ENCODE data around the gene AGAP1.

Gene AGAP1

GRCh38 chr2:235670974-235671787 lies 177.3 kb downstream of the AGAP1 start:
- DNase-seq = no peak

- no peak for DNase-seq
Observed at GRCh38 chr2:235672720-235673119, 178.9 kb downstream of the AGAP1 start.

- DNase-seq = no peak
Observed at GRCh38 chr2:235674146-235674545, 180.3 kb downstream of the AGAP1 start.

- DNase-seq = no peak
Observed at GRCh38 chr2:235674812-235675211, 181.0 kb downstream of the AGAP1 start.

- no peak for DNase-seq
Observed at GRCh38 chr2:235675678-235676535, 182.1 kb downstream of the AGAP1 start.

GRCh38 chr2:235676536-235676799 lies 182.6 kb downstream of the AGAP1 start:
- DNase-seq = no peak

- DNase-seq = no peak
Observed at GRCh38 chr2:235677276-235677788, 183.5 kb downstream of the AGAP1 start.

- no peak for DNase-seq
Observed at GRCh38 chr2:235677937-235678336, 184.1 kb downstream of the AGAP1 start.

GRCh38 chr2:235678712-235679111 lies 184.9 kb downstream of the AGAP1 start:
- no peak for DNase-seq

GRCh38 chr2:235679471-235679870 lies 185.6 kb downstream of the AGAP1 start:
- no peak for DNase-seq

GRCh38 chr2:235685024-235685721 lies 191.3 kb downstream of the AGAP1 start:
- DNase-seq = no peak

- no peak for DNase-seq
Observed at GRCh38 chr2:235688511-235689426, 194.9 kb downstream of the AGAP1 start.

- no peak for DNase-seq
Observed at GRCh38 chr2:235689427-235689853, 195.6 kb downstream of the AGAP1 start.

GRCh38 chr2:235690082-235690808 lies 196.4 kb downstream of the AGAP1 start:
- no peak for DNase-seq

- DNase-seq = no peak
Observed at GRCh38 chr2:235690809-235691450, 197.1 kb downstream of the AGAP1 start.

GRCh38 chr2:235692076-235692475 lies 198.2 kb downstream of the AGAP1 start:
- no peak for DNase-seq

GRCh38 chr2:235692671-235693171 lies 198.9 kb downstream of the AGAP1 start:
- DNase-seq = no peak

- DNase-seq = no peak
Observed at GRCh38 chr2:235693279-235693678, 199.4 kb downstream of the AGAP1 start.

- DNase-seq = no peak
Observed at GRCh38 chr2:235694721-235695601, 201.1 kb downstream of the AGAP1 start.

- no peak for DNase-seq
Observed at GRCh38 chr2:235695602-235695895, 201.7 kb downstream of the AGAP1 start.
